SK-N-DZ (cell line): ENCODE results near the gene FZD8.

Experiments used
- DNase-seq: peaks from one replicate; pipeline ENCODE4 v3.0.0-alpha.2; 2015; ENCODE audit warnings: low spot score

FZD8 gene

GRCh38 chr10:35640951-35641675 lies 983 bp downstream of the FZD8 start:
- peak; percentile 73 for DNase-seq

GRCh38 chr10:35640474-35640873 lies 1.6 kb downstream of the FZD8 start:
- DNase-seq, result peak; percentile 64

- DNase-seq, result peak; percentile 47
These were observed 2.2 kb downstream of the FZD8 start for GRCh38 chr10:35639728-35640401.

- no peak for DNase-seq
These were observed 2.9 kb downstream of the FZD8 start for GRCh38 chr10:35639021-35639727.

- no peak for DNase-seq
These were observed 4.0 kb downstream of the FZD8 start for GRCh38 chr10:35638101-35638500.

- no peak for DNase-seq
These were observed 4.6 kb downstream of the FZD8 start for GRCh38 chr10:35637462-35637861.

GRCh38 chr10:35636956-35637355 lies 5.1 kb downstream of the FZD8 start:
- DNase-seq, result no peak

GRCh38 chr10:35635576-35635975 lies 6.5 kb downstream of the FZD8 start:
- peak; percentile 57 for DNase-seq

- no peak for DNase-seq
These were observed 8.8 kb downstream of the FZD8 start for GRCh38 chr10:35633006-35633980.

GRCh38 chr10:35632027-35632426 lies 10.1 kb downstream of the FZD8 start:
- DNase-seq, result no peak

- no peak for DNase-seq
These were observed 10.7 kb downstream of the FZD8 start for GRCh38 chr10:35631404-35631803.

- DNase-seq, result no peak
These were observed 15.1 kb downstream of the FZD8 start for GRCh38 chr10:35626971-35627507.

- DNase-seq, result no peak
These were observed 27.8 kb downstream of the FZD8 start for GRCh38 chr10:35614312-35614711.

GRCh38 chr10:35613597-35614226 lies 28.4 kb downstream of the FZD8 start:
- DNase-seq, result no peak

GRCh38 chr10:35613107-35613440 lies 29.0 kb downstream of the FZD8 start:
- DNase-seq, result no peak

- DNase-seq, result no peak
These were observed 29.6 kb downstream of the FZD8 start for GRCh38 chr10:35612385-35613106.

- no peak for DNase-seq
These were observed 30.3 kb downstream of the FZD8 start for GRCh38 chr10:35611750-35612149.

GRCh38 chr10:35608328-35608672 lies 33.8 kb downstream of the FZD8 start:
- no peak for DNase-seq

GRCh38 chr10:35607475-35608327 lies 34.4 kb downstream of the FZD8 start:
- DNase-seq, result no peak
